Stimulated activated effector memory CD8-positive, alpha-beta T cell treated with anti-CD3 and anti-CD28 coated beads, Interleukin-12 subunit alpha, Interleukin-12 subunit beta, amount 100 ng/mL, for 72 hours (primary cell): ENCODE measurements around the gene RAB11A.

Experiments
- ATAC-seq: fragments of 150-1000 bp; cut with Tn5 transposase; 2 replicates; pipeline ENCODE4 v1.10.0; 2021
- DNase-seq, 2 donors: peaks; one replicate each; pipeline ENCODE4 v3.0.0; 2021 to 2022; ENCODE audit warnings: low spot score in 2 of 2
- H3K27ac Mint-ChIP-seq: one replicate; pipeline ENCODE4 v1.8.0; 2022; ENCODE audit warnings: mild to moderate bottlenecking, mixed read lengths
- H3K36me3 Mint-ChIP-seq: one replicate; pipeline ENCODE4 v1.8.0; 2022; ENCODE audit warnings: mild to moderate bottlenecking, mixed read lengths
- H3K4me1 Mint-ChIP-seq: one replicate; pipeline ENCODE4 v1.8.0; 2022; ENCODE audit warnings: mixed read lengths
- H3K4me3 Mint-ChIP-seq: one replicate; pipeline ENCODE4 v1.8.0; 2022; ENCODE audit warnings: mild to moderate bottlenecking, mixed read lengths
- H3K9me3 Mint-ChIP-seq: one replicate; pipeline ENCODE4 v1.8.0; 2022; ENCODE audit warnings: mixed read lengths

The RAB11A gene

GRCh38 chr15:65916041-65916663, 46.9 kb downstream of the RAB11A start:
- ATAC-seq (no peak), DNase-seq (no peak)
- Mint-ChIP-seq H3K27ac (peak overlapping the region; percentile 88), H3K36me3 (no peaks in the 10 kb centered on the region), H3K9me3 (no peaks in the 10 kb centered on the region), H3K4me3 (no peak overlapping the region), H3K4me1 (peaks cover 41% of the 10 kb centered on the region)

DNA sequence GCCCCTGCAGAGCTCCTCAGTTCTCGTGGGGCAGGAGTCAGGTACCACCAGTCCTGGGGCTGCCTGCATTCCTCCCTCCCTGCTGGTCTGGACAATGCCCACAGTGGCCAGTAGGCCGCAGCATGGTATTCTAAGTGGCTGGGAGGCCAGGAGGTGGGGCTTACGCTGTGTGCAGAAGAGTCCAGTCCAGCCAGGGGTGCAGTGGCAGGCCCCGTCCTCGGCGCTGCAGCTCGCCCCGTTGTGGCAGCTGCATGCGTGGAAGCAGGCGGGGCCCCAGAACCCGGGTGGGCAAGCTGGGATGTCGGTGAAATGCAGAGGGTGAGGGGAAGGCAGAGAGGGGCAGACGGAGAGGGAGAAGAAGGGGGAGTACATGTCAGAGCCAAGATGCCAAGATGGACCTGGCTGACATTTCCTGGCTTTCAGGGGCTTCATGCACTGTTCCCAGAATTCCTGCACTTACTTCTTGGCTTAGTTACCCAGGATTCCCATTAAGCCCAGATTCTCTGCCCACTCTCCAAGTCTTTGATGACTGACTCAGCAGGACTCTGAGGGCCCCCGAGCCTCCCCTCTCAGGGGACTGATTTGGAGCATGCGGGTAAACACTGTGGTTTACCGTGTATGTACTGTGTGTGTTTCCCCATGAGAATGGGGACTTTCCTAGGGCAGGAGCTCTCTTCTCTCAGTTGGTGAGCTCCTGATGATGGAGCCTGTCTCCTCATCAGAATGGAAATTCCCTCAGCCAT, 47.5 kb downstream of the RAB11A start:
- Mint-ChIP-seq H3K36me3 (no peaks in the 10 kb centered on the region), H3K4me3 (no peak overlapping the region), H3K4me1 (peaks cover 41% of the 10 kb centered on the region), H3K27ac (peak overlapping the region; percentile 88), H3K9me3 (no peaks in the 10 kb centered on the region)
- ATAC-seq = peak; percentile 94
- peak in 1 of 2 donors; percentile 61 for DNase-seq

DNA sequence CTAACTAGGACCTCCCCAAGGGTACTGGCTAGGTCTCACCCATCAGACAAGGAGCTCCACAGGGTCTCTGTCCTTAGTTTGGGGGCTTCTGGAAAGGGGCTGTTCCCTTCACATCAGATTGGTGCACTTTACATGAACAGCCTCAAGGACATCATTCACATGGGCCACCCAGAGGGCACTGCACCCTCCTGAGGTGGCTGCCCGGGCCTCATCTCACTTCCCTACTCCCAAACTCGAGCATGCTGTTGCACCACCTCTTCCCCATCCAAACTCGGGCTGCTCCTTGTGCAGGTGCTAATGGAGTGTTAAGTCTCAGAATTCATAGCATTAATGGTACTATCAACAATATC, 48.1 kb downstream of the RAB11A start:
- no peak overlapping the region for H3K4me3 Mint-ChIP-seq
- peak; percentile 27 for ATAC-seq
- H3K4me1 Mint-ChIP-seq = peaks cover 41% of the 10 kb centered on the region
- peak overlapping the region; percentile 88 for H3K27ac Mint-ChIP-seq
- no peak for DNase-seq
- no peaks in the 10 kb centered on the region for H3K36me3 Mint-ChIP-seq
- H3K9me3 Mint-ChIP-seq = no peaks in the 10 kb centered on the region

DNA sequence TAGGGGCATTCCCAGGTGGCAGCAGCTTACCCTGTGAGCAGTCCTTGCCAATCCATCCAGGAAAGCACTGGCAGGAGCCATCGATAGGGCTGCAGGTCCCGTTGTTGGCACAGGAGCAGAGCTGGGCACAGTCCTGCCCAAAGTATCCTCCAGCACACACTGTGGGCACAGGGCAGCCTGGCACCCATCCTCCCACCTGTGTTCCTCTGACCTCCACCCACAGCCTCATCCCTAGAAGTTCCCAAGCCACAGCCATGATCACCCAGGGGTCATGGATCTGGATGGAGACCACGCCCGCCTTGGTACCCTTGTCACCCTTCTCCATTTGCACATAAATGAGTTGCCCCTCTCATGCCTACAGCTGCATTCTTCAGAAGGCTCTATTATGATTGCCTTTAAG, 48.6 kb downstream of the RAB11A start:
- no peak overlapping the region for H3K4me3 Mint-ChIP-seq
- H3K4me1 Mint-ChIP-seq = peaks cover 41% of the 10 kb centered on the region
- DNase-seq = no peak
- H3K9me3 Mint-ChIP-seq = no peaks in the 10 kb centered on the region
- H3K36me3 Mint-ChIP-seq = no peaks in the 10 kb centered on the region
- H3K27ac Mint-ChIP-seq = peak overlapping the region; percentile 88
- no peak for ATAC-seq

DNA sequence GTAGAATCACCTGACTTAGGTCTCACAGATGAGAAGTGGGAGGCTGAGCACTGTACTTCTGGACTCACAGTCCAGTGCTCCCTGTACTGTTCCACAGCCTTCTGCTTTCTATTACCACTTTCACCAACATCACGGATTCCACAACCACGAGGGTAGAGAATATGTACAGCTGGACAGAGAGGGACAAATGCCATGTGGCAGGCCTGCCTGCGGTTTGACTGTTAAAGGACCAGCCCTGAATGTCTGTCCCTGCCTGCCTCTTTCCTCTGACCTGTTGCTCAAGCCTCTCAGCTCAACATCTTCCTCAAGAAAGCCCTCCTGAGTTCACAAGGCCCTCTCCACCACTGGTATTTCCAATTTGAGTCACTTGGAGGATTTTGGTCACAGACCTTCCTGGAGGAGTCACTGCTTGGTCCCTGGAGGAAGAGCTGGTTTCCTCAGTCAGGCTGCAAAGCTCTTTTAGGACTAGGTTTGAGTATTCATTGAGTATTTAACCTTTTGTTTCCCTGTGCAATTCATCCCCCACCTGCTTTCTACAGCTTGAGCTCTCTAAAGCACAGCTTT, 49.1 kb downstream of the RAB11A start:
- DNase-seq = no peak
- H3K4me3 Mint-ChIP-seq = no peak overlapping the region
- no peaks in the 10 kb centered on the region for H3K9me3 Mint-ChIP-seq
- H3K4me1 Mint-ChIP-seq = peaks cover 41% of the 10 kb centered on the region
- peak overlapping the region; percentile 88 for H3K27ac Mint-ChIP-seq
- peak; percentile 29 for ATAC-seq
- H3K36me3 Mint-ChIP-seq = no peaks in the 10 kb centered on the region

- H3K9me3 Mint-ChIP-seq = no peaks in the 10 kb centered on the region
- H3K4me3 Mint-ChIP-seq = no peak overlapping the region
- peak overlapping the region; percentile 88 for H3K27ac Mint-ChIP-seq
- no peaks in the 10 kb centered on the region for H3K36me3 Mint-ChIP-seq
- no peak for DNase-seq
- H3K4me1 Mint-ChIP-seq = peaks cover 41% of the 10 kb centered on the region
- no peak for ATAC-seq
Observed at GRCh38 chr15:65918945-65919344, 49.7 kb downstream of the RAB11A start.

GRCh38 chr15:65919353-65919752, 50.1 kb downstream of the RAB11A start:
- Mint-ChIP-seq H3K9me3 (no peaks in the 10 kb centered on the region), H3K4me1 (peaks cover 41% of the 10 kb centered on the region), H3K36me3 (no peaks in the 10 kb centered on the region), H3K4me3 (no peak overlapping the region), H3K27ac (no peak overlapping the region)
- DNase-seq (no peak), ATAC-seq (no peak)

DNA sequence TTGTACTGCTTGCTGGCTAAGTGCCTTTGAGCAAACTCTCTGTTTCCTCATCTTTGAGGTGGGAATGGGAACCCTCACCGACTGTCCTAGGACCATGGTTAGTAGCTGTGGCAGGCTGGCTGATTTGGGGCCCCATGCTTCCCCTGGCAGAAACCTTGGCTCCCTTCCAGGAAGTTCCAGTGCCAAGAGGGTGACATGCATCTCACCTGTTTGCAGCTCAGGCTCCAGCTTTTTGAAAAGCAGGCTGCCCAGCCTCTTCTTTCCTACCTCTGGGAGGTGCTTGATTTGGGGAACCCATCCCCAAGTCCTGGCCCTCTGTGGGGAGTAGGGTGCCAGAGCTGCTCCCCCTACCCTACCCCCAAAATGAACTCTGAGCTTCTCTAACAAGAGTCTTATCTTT, 50.8 kb downstream of the RAB11A start:
- DNase-seq = no peak
- no peaks in the 10 kb centered on the region for H3K36me3 Mint-ChIP-seq
- no peak overlapping the region for H3K4me3 Mint-ChIP-seq
- H3K9me3 Mint-ChIP-seq = no peaks in the 10 kb centered on the region
- peaks cover 41% of the 10 kb centered on the region for H3K4me1 Mint-ChIP-seq
- ATAC-seq = no peak
- H3K27ac Mint-ChIP-seq = no peak overlapping the region

GRCh38 chr15:65920825-65921309, 51.6 kb downstream of the RAB11A start:
- no peak overlapping the region for H3K4me3 Mint-ChIP-seq
- no peaks in the 10 kb centered on the region for H3K9me3 Mint-ChIP-seq
- no peak for DNase-seq
- no peaks in the 10 kb centered on the region for H3K36me3 Mint-ChIP-seq
- ATAC-seq = no peak
- H3K4me1 Mint-ChIP-seq = peaks cover 33% of the 10 kb centered on the region
- H3K27ac Mint-ChIP-seq = no peak overlapping the region

GRCh38 chr15:65921780-65922179, 52.5 kb downstream of the RAB11A start:
- H3K4me1 Mint-ChIP-seq = peaks cover 24% of the 10 kb centered on the region
- H3K4me3 Mint-ChIP-seq = no peak overlapping the region
- no peaks in the 10 kb centered on the region for H3K9me3 Mint-ChIP-seq
- ATAC-seq (no peak), DNase-seq (no peak)
- H3K36me3 Mint-ChIP-seq = no peaks in the 10 kb centered on the region
- no peak overlapping the region for H3K27ac Mint-ChIP-seq

DNA sequence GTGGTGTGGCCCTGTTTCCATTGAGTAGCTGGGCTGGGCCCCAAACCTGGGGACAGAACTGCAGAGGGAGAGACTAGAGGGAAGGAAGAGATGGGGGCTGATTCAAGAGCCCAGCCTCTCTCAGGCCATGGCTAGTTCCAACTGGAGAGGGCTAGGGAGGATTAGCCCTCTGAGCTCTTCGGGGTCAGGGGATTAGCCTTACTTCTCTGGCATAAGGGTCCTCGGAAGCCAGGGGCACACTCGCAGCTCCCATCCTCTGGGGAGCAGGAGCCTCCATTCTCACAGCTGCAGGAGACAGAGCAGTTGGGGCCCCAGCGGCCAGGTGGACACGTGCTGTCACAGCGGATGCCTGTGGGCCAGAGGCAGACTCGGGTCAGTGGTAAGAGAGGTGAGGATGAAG, 53.3 kb downstream of the RAB11A start:
- Mint-ChIP-seq H3K9me3 (no peaks in the 10 kb centered on the region), H3K4me1 (peaks cover 16% of the 10 kb centered on the region), H3K36me3 (no peaks in the 10 kb centered on the region), H3K27ac (peak overlapping the region; percentile 4), H3K4me3 (no peak overlapping the region)
- ATAC-seq = no peak
- no peak for DNase-seq

DNA sequence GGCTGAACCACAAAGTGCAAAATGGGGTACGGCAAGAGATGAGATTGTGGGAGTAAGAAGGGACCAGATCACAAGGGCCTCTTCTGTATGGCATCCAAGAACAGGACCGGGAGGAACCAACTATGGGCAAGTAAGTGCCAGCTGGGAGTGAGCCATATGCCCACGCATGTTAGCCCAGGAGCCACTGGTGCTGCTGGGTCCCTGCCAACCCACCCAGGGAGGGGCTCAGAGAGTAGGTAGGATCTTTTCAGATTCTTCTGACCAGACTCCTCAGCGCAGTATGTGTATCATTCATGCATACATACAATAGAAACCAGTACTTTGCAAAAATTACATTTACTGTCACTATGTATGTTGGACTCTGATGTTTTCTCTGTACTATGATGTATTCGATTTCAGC, 54.0 kb downstream of the RAB11A start:
- DNase-seq = no peak
- Mint-ChIP-seq H3K4me3 (no peak overlapping the region), H3K27ac (no peak overlapping the region), H3K36me3 (no peaks in the 10 kb centered on the region), H3K4me1 (peaks cover 9% of the 10 kb centered on the region), H3K9me3 (no peaks in the 10 kb centered on the region)
- ATAC-seq = no peak

GRCh38 chr15:65924004-65924403, 54.7 kb downstream of the RAB11A start:
- no peak for ATAC-seq
- H3K27ac Mint-ChIP-seq = no peak overlapping the region
- no peaks in the 10 kb centered on the region for H3K9me3 Mint-ChIP-seq
- peaks cover 2% of the 10 kb centered on the region for H3K4me1 Mint-ChIP-seq
- H3K4me3 Mint-ChIP-seq = no peak overlapping the region
- no peaks in the 10 kb centered on the region for H3K36me3 Mint-ChIP-seq
- DNase-seq = no peak

- DNase-seq (no peak), ATAC-seq (no peak)
- Mint-ChIP-seq H3K9me3 (no peaks in the 10 kb centered on the region), H3K4me1 (no peaks in the 10 kb centered on the region), H3K27ac (no peak overlapping the region), H3K4me3 (no peak overlapping the region), H3K36me3 (no peaks in the 10 kb centered on the region)
Observed at GRCh38 chr15:65925338-65925737, 56.0 kb downstream of the RAB11A start.

DNA sequence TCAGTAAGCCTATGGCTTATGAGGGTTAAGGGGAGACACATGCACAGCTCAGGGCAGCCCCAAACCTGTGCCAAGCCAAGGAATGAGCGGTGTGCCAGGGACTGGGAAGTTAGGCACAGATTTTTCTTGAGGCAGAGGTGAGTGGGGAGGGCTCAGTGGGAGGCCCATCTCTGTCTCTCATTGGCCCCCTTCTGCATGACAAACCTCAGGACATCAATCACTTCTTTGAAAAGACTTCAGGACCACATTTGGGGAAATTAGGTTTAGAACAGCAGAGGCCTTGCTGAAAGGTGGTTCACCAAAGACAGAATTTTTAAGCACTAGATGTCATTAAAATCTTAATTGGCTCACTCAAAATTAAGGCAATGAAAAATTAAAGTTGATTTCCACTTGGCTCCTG, 57.2 kb downstream of the RAB11A start:
- H3K36me3 Mint-ChIP-seq = no peaks in the 10 kb centered on the region
- no peaks in the 10 kb centered on the region for H3K9me3 Mint-ChIP-seq
- ATAC-seq = no peak

GRCh38 chr15:65926899-65927298, 57.6 kb downstream of the RAB11A start:
- H3K4me1 Mint-ChIP-seq = no peaks in the 10 kb centered on the region

More for the DNA sequence above, 57.2 kb downstream of the RAB11A start:
- H3K4me1 Mint-ChIP-seq = no peaks in the 10 kb centered on the region
- no peak overlapping the region for H3K4me3 Mint-ChIP-seq
- DNase-seq = no peak
- H3K27ac Mint-ChIP-seq = no peak overlapping the region

More at GRCh38 chr15:65926899-65927298, 57.6 kb downstream of the RAB11A start:
- no peaks in the 10 kb centered on the region for H3K9me3 Mint-ChIP-seq
- H3K4me3 Mint-ChIP-seq = no peak overlapping the region
- ATAC-seq (peak; percentile 47), DNase-seq (no peak)
- H3K36me3 Mint-ChIP-seq = no peaks in the 10 kb centered on the region
- H3K27ac Mint-ChIP-seq = peak overlapping the region; percentile 5
